H9 (cell line): Measurements from ENCODE around the gene RALGAPA2. TPM values are rescaled to one million over a fixed set of nuclear protein-coding genes. Genes with fewer than 3 reads are reported as not detected.
A peak's percentile ranks its signal among the peaks of the same experiment; 100 is the strongest.

Experiments
- DNase-seq: peaks from one replicate; pipeline ENCODE4 v3.0.0-alpha.2; 2017
- H2AFZ ChIP-seq: one replicate; pipeline ENCODE4 v1.6.1; 2013; ENCODE audit warnings: mild to moderate bottlenecking, low read length, control low read depth, moderate library complexity
- H2AK5ac ChIP-seq: 2 replicates; pipeline ENCODE4 v1.6.1; 2013; ENCODE audit warnings: low read length, control low read depth, mixed read lengths; ENCODE audit not compliant: insufficient read length
- H2BK120ac ChIP-seq: one replicate; pipeline ENCODE4 v1.6.1; 2013; ENCODE audit warnings: low read depth, mild to moderate bottlenecking, low read length, control low read depth, inconsistent platforms; ENCODE audit not compliant: poor library complexity, severe bottlenecking
- H2BK12ac ChIP-seq: 2 replicates; pipeline ENCODE4 v1.6.1; 2013; ENCODE audit warnings: low read length, control low read depth, mixed read lengths, low read depth; ENCODE audit not compliant: insufficient read length
- H2BK15ac ChIP-seq: 2 replicates; pipeline ENCODE4 v1.6.1; 2013; ENCODE audit warnings: low read depth, low read length, control low read depth
- H2BK20ac ChIP-seq: one replicate; pipeline ENCODE4 v1.6.1; 2013; ENCODE audit warnings: low read depth, mild to moderate bottlenecking, low read length, control low read depth, inconsistent platforms; ENCODE audit not compliant: poor library complexity, severe bottlenecking
- H2BK5ac ChIP-seq: 2 replicates; pipeline ENCODE4 v1.6.1; 2013; ENCODE audit warnings: low read length, control low read depth, mixed read lengths; ENCODE audit not compliant: insufficient read length
- H3K14ac ChIP-seq: 2 replicates; pipeline ENCODE4 v1.6.1; 2013; ENCODE audit warnings: low read length, control low read depth; ENCODE audit not compliant: insufficient read depth
- H3K18ac ChIP-seq: 2 replicates; pipeline ENCODE4 v1.6.1; 2013; ENCODE audit warnings: low read depth, mild to moderate bottlenecking, mixed read lengths, low read length, control low read depth; ENCODE audit not compliant: insufficient read length
- H3K23ac ChIP-seq: 2 replicates; pipeline ENCODE4 v1.6.1; 2013; ENCODE audit warnings: low read length, control low read depth, mixed read lengths, low read depth; ENCODE audit not compliant: insufficient read length
- H3K23me2 ChIP-seq: 2 replicates; pipeline ENCODE4 v1.6.1; 2013; ENCODE audit warnings: low read depth, mild to moderate bottlenecking, mixed read lengths, low read length, control low read depth; ENCODE audit not compliant: insufficient read length, poor library complexity, severe bottlenecking
- H3K27ac ChIP-seq: 2 replicates; pipeline ENCODE4 v1.5.1; 2013; ENCODE audit warnings: low read length, control low read depth, mixed read lengths, low read depth; ENCODE audit not compliant: insufficient read length
- H3K27me3 ChIP-seq: 2 replicates; pipeline ENCODE4 v1.6.1; 2013; ENCODE audit warnings: low read length, control low read depth, inconsistent platforms; ENCODE audit not compliant: insufficient read depth
- H3K4ac ChIP-seq: 2 replicates; pipeline ENCODE4 v1.6.1; 2013; ENCODE audit warnings: low read depth, mild to moderate bottlenecking, control low read depth, inconsistent platforms, low read length, moderate library complexity
- H3K4me1 ChIP-seq: 2 replicates; pipeline ENCODE4 v1.6.1; 2013; ENCODE audit warnings: low read length, control low read depth, inconsistent platforms; ENCODE audit not compliant: insufficient read depth
- H3K4me2 ChIP-seq: 2 replicates; pipeline ENCODE4 v1.6.1; 2013; ENCODE audit warnings: low read length, control low read depth, mixed read lengths; ENCODE audit not compliant: insufficient read length, insufficient read depth
- H3K56ac ChIP-seq: 2 replicates; pipeline ENCODE4 v1.6.1; 2013; ENCODE audit warnings: low read depth, mild to moderate bottlenecking, mixed read lengths, low read length, control low read depth; ENCODE audit not compliant: insufficient read length
- H3K79me1 ChIP-seq: 2 replicates; pipeline ENCODE4 v1.6.1; 2013; ENCODE audit warnings: low read depth, mild to moderate bottlenecking, moderate library complexity, low read length, control low read depth, inconsistent platforms; ENCODE audit not compliant: insufficient read depth, poor library complexity, severe bottlenecking
- H3K79me2 ChIP-seq: 2 replicates; pipeline ENCODE4 v1.6.1; 2013; ENCODE audit warnings: low read length, control low read depth, inconsistent platforms; ENCODE audit not compliant: insufficient read depth
- H3K9ac ChIP-seq: 2 replicates; pipeline ENCODE4 v1.6.1; 2013; ENCODE audit warnings: low read length, control low read depth, mixed read lengths; ENCODE audit not compliant: insufficient read length; ENCODE audit errors: extremely low read depth
- H3K9me3 ChIP-seq: one replicate; pipeline ENCODE4 v1.6.1; 2013; ENCODE audit warnings: low read depth, low read length, inconsistent platforms; ENCODE audit not compliant: control insufficient read depth
- H3T11ph ChIP-seq: one replicate; pipeline ENCODE4 v1.6.1; 2013; ENCODE audit warnings: mild to moderate bottlenecking, low read length, control low read depth, inconsistent platforms
- H4K20me1 ChIP-seq: one replicate; pipeline ENCODE4 v1.6.1; 2013; ENCODE audit not compliant: control insufficient read depth, insufficient read length, insufficient read depth
- H4K5ac ChIP-seq: 2 replicates; pipeline ENCODE4 v1.6.1; 2013; ENCODE audit warnings: low read depth, mild to moderate bottlenecking, mixed read lengths, low read length, control low read depth; ENCODE audit not compliant: insufficient read length
- H4K8ac ChIP-seq: replicated peaks from 2 replicates; pipeline ENCODE4 v1.6.1; 2013; ENCODE audit warnings: low read length, control low read depth, mixed read lengths, low read depth; ENCODE audit not compliant: insufficient read length
- H4K91ac ChIP-seq: 2 replicates; pipeline ENCODE4 v1.6.1; 2013; ENCODE audit warnings: low read depth, mild to moderate bottlenecking, moderate library complexity, mixed read lengths, low read length, control low read depth; ENCODE audit not compliant: insufficient read length
- H3K27ac Mint-ChIP-seq, 3 experiments: 2 replicates in 2 of 3; 3 replicates in 1 of 3; pipeline ENCODE4 v1.8.0; 2020 to 2021; ENCODE audit warnings: mixed read lengths in 3 of 3, mild to moderate bottlenecking in 1 of 3, moderate library complexity in 1 of 3
- H3K27me3 Mint-ChIP-seq: 2 replicates; pipeline ENCODE4 v1.8.0; 2021; ENCODE audit warnings: low read depth, mild to moderate bottlenecking, moderate library complexity, mixed read lengths
- H3K36me3 Mint-ChIP-seq, 3 experiments: 2 replicates in 2 of 3; 3 replicates in 1 of 3; pipeline ENCODE4 v1.8.0; 2020 to 2021; ENCODE audit warnings: low read depth in 3 of 3, mixed read lengths in 3 of 3; ENCODE audit not compliant: insufficient read depth in 1 of 3
- H3K4me1 Mint-ChIP-seq, 2 experiments: 2 replicates each; pipeline ENCODE4 v1.8.0; 2020; ENCODE audit warnings: mixed read lengths in 2 of 2
- H3K4me3 Mint-ChIP-seq, 2 experiments: 2 replicates in 1 of 2; 3 replicates in 1 of 2; pipeline ENCODE4 v1.8.0; 2020 to 2021; ENCODE audit warnings: mild to moderate bottlenecking in 2 of 2, mixed read lengths in 2 of 2, moderate library complexity in 1 of 2
- H3K9me3 Mint-ChIP-seq, 2 experiments: 2 replicates in 1 of 2; 3 replicates in 1 of 2; pipeline ENCODE4 v1.8.0; 2020; ENCODE audit warnings: mild to moderate bottlenecking in 2 of 2, mixed read lengths in 2 of 2, moderate library complexity in 1 of 2
- WGBS: extraction: QIAGEN DNeasy Blood & Tissue Kit; methylation state at CpG from one replicate; pipeline ENCODE4 v1.1.7; 2013; ENCODE audit warnings: missing lambda C conversion rate, low lambda C conversion rate, mixed read lengths; ENCODE audit not compliant: insufficient read length; ENCODE audit errors: extremely low coverage; 5-methylcytosine and 5-hydroxymethylcytosine counted together
- total RNA-seq: library from RNA; stranded (reverse); gene quantifications from 2 replicates; pipeline ENCODE4 v1.2.1, GENCODE V29; 2021
- TF ChIP-seq, protein P1 (sequence below): fragments of 200-600 bp; sonication (generic); conservative IDR thresholded peaks from 3 replicates; pipeline ENCODE4 v1.8.0; 2021; ENCODE audit warnings: antibody characterized with exemption, mild to moderate bottlenecking

RALGAPA2 gene
- total RNA-seq, 1 experiment from 2014 or later, result 16.6 TPM

GRCh38 chr20:20395903-20396568, 316.4 kb downstream of the RALGAPA2 start:
- Histone ChIP-seq H3K79me2 (no peaks in the 10 kb centered on the region), H4K8ac (no peak overlapping the region), H3K4me1 (no peaks in the 10 kb centered on the region), H3K23ac (no peak overlapping the region), H3K18ac (no peak overlapping the region), H2BK15ac (no peak overlapping the region), H2AFZ (no peak overlapping the region), H2BK120ac (no peak overlapping the region), H3K56ac (no peak overlapping the region), H3K27ac (no peak overlapping the region), H2AK5ac (no peak overlapping the region), H3K79me1 (no peaks in the 10 kb centered on the region), H3K14ac (no peak overlapping the region), H3K4me2 (no peak overlapping the region), H2BK20ac (no peak overlapping the region), H2BK5ac (no peak overlapping the region), H4K5ac (no peak overlapping the region), H3K4ac (no peak overlapping the region), H3K9ac (no peak overlapping the region), H3K27me3 (no peaks in the 10 kb centered on the region), H3K9me3 (no peaks in the 10 kb centered on the region), H4K91ac (no peak overlapping the region), H3K23me2 (no peaks in the 10 kb centered on the region), H4K20me1 (no peaks in the 10 kb centered on the region), H3T11ph (no peak overlapping the region), H2BK12ac (no peak overlapping the region)
- Mint-ChIP-seq H3K36me3 (peaks cover 0 to 6% (median 0%) of the 10 kb centered on the region in 3 experiments; a peak in 2 of 7 replicates), H3K27me3 (peaks cover 2% of the 10 kb centered on the region), H3K27ac (peak overlapping the region in 2 of 3 experiments; percentile 44 to 68; a peak in 2 of 7 replicates), H3K4me1 (peaks cover 13 to 22% of the 10 kb centered on the region in 2 experiments), H3K4me3 (no peak overlapping the region), H3K9me3 (no peaks in the 10 kb centered on the region)
- peak; percentile 46 for DNase-seq
- WGBS, result no CpG with 5 or more reads among the region's 29 CpGs
- TF ChIP-seq, protein P1, sequence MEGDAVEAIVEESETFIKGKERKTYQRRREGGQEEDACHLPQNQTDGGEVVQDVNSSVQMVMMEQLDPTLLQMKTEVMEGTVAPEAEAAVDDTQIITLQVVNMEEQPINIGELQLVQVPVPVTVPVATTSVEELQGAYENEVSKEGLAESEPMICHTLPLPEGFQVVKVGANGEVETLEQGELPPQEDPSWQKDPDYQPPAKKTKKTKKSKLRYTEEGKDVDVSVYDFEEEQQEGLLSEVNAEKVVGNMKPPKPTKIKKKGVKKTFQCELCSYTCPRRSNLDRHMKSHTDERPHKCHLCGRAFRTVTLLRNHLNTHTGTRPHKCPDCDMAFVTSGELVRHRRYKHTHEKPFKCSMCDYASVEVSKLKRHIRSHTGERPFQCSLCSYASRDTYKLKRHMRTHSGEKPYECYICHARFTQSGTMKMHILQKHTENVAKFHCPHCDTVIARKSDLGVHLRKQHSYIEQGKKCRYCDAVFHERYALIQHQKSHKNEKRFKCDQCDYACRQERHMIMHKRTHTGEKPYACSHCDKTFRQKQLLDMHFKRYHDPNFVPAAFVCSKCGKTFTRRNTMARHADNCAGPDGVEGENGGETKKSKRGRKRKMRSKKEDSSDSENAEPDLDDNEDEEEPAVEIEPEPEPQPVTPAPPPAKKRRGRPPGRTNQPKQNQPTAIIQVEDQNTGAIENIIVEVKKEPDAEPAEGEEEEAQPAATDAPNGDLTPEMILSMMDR, result no peak
